GM12878 (cell line): ENCODE measurements around the gene TBL3. TPM values are rescaled to one million over a fixed set of nuclear protein-coding genes. Genes with fewer than 3 reads are reported as not detected.

ENCODE experiments used
- ATAC-seq: fragments of 200-7000 bp; cut with Tn5 transposase; 3 replicates; pipeline ENCODE4 v1.9.1; 2020; ENCODE audit warnings: mild to moderate bottlenecking, moderate library complexity
- BruUV-seq: library from RNA; stranded (reverse); fragments of 400-500 nt; replicated peaks from 2 replicates; lab custom pipeline; 2021; lab: Mats Ljungman, UMichigan
- CTCF ChIA-PET: fragments of 300-600 bp; sonication (Branson Sonifier 250); formaldehyde crosslinking; extraction: SDS; loops from one replicate; lab custom pipeline; 2021; ENCODE audit warnings: inconsistent platforms; lab: Yijun Ruan, JAX
- POLR2A ChIA-PET: fragments of 350-600 bp; formaldehyde crosslinking; extraction: SDS; loops from one replicate; lab custom pipeline; 2021; ENCODE audit warnings: inconsistent platforms; lab: Charles Lee
- RAD21 ChIA-PET: fragments of 300-600 bp; sonication (Branson Sonifier 250); formaldehyde crosslinking; loops from one replicate; lab custom pipeline; 2023; ENCODE audit warnings: antibody characterized with exemption; ENCODE audit not compliant: unreplicated experiment; lab: Charles Lee
- SMC1A ChIA-PET: fragments of 300-600 bp; sonication (Branson Sonifier 250); formaldehyde crosslinking; loops from one replicate; lab custom pipeline; 2023; ENCODE audit not compliant: unreplicated experiment, uncharacterized antibody; lab: Charles Lee
- DNase-seq: peaks from one replicate; pipeline ENCODE4 v3.0.0-alpha.2; 2011; ENCODE audit warnings: low read depth, low spot score
- FAIRE-seq: peaks from 3 replicates; lab custom pipeline; 2011; peaks lifted over from hg19 to GRCh38; lab: Jason Lieb, UNC
- H2AFZ ChIP-seq: 2 replicates; pipeline ENCODE4 v1.6.0; 2011; ENCODE audit warnings: low read depth, low read length, control low read depth; ENCODE audit not compliant: control insufficient read depth
- H3K27ac ChIP-seq: 2 replicates; pipeline ENCODE4 v1.5.1; 2011; ENCODE audit warnings: control low read depth; ENCODE audit not compliant: control insufficient read depth, insufficient read depth
- H3K27me3 ChIP-seq, 2 experiments: replicated peaks in 1 of 2; 2 replicates each; pipeline versions ENCODE4 v1.6.0 to v1.6.1; 2011; ENCODE audit warnings: low read length in 1 of 2; ENCODE audit not compliant: control insufficient read depth in 2 of 2, insufficient read depth in 2 of 2
- H3K36me3 ChIP-seq, 2 experiments: 2 replicates each; pipeline ENCODE4 v1.5.1; 2011; ENCODE audit warnings: low read length in 1 of 2; ENCODE audit not compliant: control insufficient read depth in 2 of 2, insufficient read depth in 2 of 2
- H3K4me1 ChIP-seq: 2 replicates; pipeline ENCODE4 v1.6.1; 2011; ENCODE audit warnings: mild to moderate bottlenecking, low read length, moderate library complexity, mixed read lengths; ENCODE audit not compliant: control insufficient read depth, insufficient read depth
- H3K4me2 ChIP-seq: 2 replicates; pipeline ENCODE4 v1.6.0; 2011; ENCODE audit warnings: control low read depth; ENCODE audit not compliant: control insufficient read depth, insufficient read depth
- H3K4me3 ChIP-seq: fragments of 200-600 bp; sonication (generic); 2 replicates; pipeline ENCODE4 v1.5.1; 2016
- H3K79me2 ChIP-seq: 2 replicates; pipeline ENCODE4 v1.6.0; 2011; ENCODE audit warnings: low read length; ENCODE audit not compliant: control insufficient read depth, insufficient read depth
- H3K9ac ChIP-seq: 2 replicates; pipeline ENCODE4 v1.8.0; 2011; ENCODE audit warnings: low read length, control low read depth, mixed read lengths; ENCODE audit not compliant: control insufficient read depth, insufficient read depth
- H3K9me3 ChIP-seq: replicated peaks from 3 replicates; pipeline ENCODE4 v1.5.1; 2011; ENCODE audit warnings: mild to moderate bottlenecking, low read length; ENCODE audit not compliant: control insufficient read depth, insufficient read depth
- H4K20me1 ChIP-seq: 2 replicates; pipeline ENCODE4 v1.6.0; 2011; ENCODE audit not compliant: control insufficient read depth, insufficient read depth
- MXI1 ChIP-seq: fragments of 150-350 bp; IDR thresholded peaks from 2 replicates; pipeline ENCODE4 v1.6.1; 2011; ENCODE audit warnings: low read depth, mild to moderate bottlenecking, inconsistent platforms, low read length, improper control_type of control experiment
- WGBS: methylation state at CpG from one replicate; pipeline ENCODE4 v1.1.6; 2016; ENCODE audit warnings: low lambda C conversion rate; ENCODE audit not compliant: insufficient replicate concordance, insufficient coverage; ENCODE audit errors: missing lambda C conversion rate; 5-methylcytosine and 5-hydroxymethylcytosine counted together
- in situ Hi-C: fragments of 300-500 bp; cut with MboI; formaldehyde crosslinking; loops from 9 replicates; pipeline ENCODE4 v1.14.3; 2018; ENCODE audit warnings: mixed read lengths
- intact Hi-C: fragments of 100-400 bp; cut with micrococcal nuclease; formaldehyde crosslinking; loops from one replicate; pipeline ENCODE4 v1.14.2; 2022; ENCODE audit not compliant: unreplicated experiment
- polyA plus RNA-seq, 11 experiments: library from polyadenylated mRNA; depleted of rRNA in 4 of 11; unstranded in 6 of 11; stranded (reverse) in 5 of 11; fragments of >200 nt; fragmentation: Nextera tagmentation in 4 of 11; fragmentation: Illumina TruSeq in 1 of 11; extraction: Ambion mirVana in 4 of 11; extraction: Trizol in 1 of 11; gene quantifications; 1 replicate in 1 of 11; 2 replicates in 10 of 11; pipeline versions ENCODE4 v1.2.1 to v1.2.3, GENCODE V29; 2011 to 2016; ENCODE audit warnings: inconsistent platforms in 2 of 11, missing spikeins in 2 of 11, low read depth in 1 of 11
- total RNA-seq, 4 experiments: library from RNA; depleted of rRNA in 3 of 4; stranded (reverse); fragments of >200 nt in 3 of 4; fragmentation: Illumina TruSeq in 1 of 4; extraction: Trizol in 1 of 4; gene quantifications; 2 replicates each; pipeline versions ENCODE4 v1.2.1 to v1.2.3, GENCODE V29; 2013 to 2021
- TF ChIP-seq, protein P1 (sequence below), 3 experiments: IDR thresholded peaks in 2 of 3; conservative IDR thresholded peaks in 1 of 3; 2 replicates each; pipeline ENCODE4 v1.5.1; 2011; ENCODE audit warnings: low read depth in 3 of 3, low read length in 3 of 3, mild to moderate bottlenecking in 3 of 3, control low read depth in 2 of 3, moderate library complexity in 2 of 3, inconsistent platforms in 1 of 3, mixed read lengths in 1 of 3; ENCODE audit not compliant: control insufficient read depth in 2 of 3, insufficient read depth in 1 of 3; ENCODE audit errors: extremely low read depth in 1 of 3

TBL3 gene
- total and polyA plus RNA-seq, 10 of the 15 experiments (the other 5 are each of a cell fraction or from before 2014, with no cell fraction given) = 1.2 to 101 (median 34.2) TPM

DNA sequence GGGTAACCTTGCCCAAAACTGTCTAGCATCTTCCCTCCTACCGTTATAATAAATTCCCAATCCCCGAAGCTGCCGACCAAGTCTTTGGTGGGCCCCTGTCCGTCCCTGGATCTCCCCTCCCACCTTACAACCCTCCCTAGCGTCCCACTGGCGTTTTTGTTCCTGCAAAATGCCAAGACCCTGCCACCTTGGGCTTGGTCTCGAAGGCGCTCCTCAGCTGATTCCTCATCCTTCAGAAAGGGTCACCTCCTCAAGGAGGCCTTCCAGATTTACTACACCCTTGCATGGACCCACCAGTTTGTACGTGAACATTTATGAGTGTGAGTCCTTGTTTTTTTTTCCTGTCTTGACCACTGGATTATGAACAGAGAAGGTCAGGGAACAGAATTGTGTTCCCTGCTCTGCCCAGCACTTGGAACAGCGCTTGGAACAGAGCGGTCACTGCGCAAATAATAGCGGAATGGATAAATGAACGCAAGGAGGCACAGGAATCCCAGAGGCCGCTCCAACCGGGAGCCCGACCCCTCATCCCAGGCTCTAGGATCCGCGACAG lies 11.2 kb downstream of the TBL3 start:
- Histone ChIP-seq H4K20me1 (no peaks in the 10 kb centered on the region), H3K4me2 (peak overlapping the region; percentile 87; the same call in 1 of the 2 replicates), H3K9ac (no peak overlapping the region), H3K79me2 (no peaks in the 10 kb centered on the region; the same call in none of the 2 replicates), H3K4me3 (no peak overlapping the region), H3K27me3 (0 out of 4 replicates have a peak, but pooled peaks cover 0 to 5% of the 10 kb centered on the region in 2 experiments), H2AFZ (no peak overlapping the region), H3K36me3 (peaks cover 5 to 9% of the 10 kb centered on the region in 2 experiments; a peak in 3 of 4 replicates), H3K27ac (no peak overlapping the region), H3K4me1 (peaks cover 28% of the 10 kb centered on the region), H3K9me3 (no peaks in the 10 kb centered on the region)
- FAIRE-seq (no peak), ATAC-seq (no peak)
- CTCF ChIA-PET = interaction anchor here (0.9 to 1.1 kb wide), 2 partner anchors 14 to 21 kb away, joined by 3 to 5 read pairs; no protein-coding TSS in a partner anchor
- intact Hi-C loops (no loop called here), in situ Hi-C loops (no loop called here)
- POLR2A ChIA-PET = interaction anchor here (3.0 to 4.7 kb wide), 3 partner anchors 8 to 18 kb away, joined by 18 to 25 read pairs (median 21); partner anchors contain the start of genes RPS2 and TBL3
- WGBS = 39% methylated on average over 19 of the region's 19 CpGs
- SMC1A ChIA-PET = interaction anchor here (1.3 kb wide), 1 partner anchor 21 kb away, joined by 4 read pairs; no protein-coding TSS in a partner anchor
- BruUV-seq = no TSS peak
- RAD21 ChIA-PET = interaction anchor here (0.9 to 2.1 kb wide), 3 partner anchors 13 to 157 kb away, joined by 3 to 6 read pairs (median 5); partner anchors contain the start of genes FAHD1 and HAGH
- TF ChIP-seq, protein P1, sequence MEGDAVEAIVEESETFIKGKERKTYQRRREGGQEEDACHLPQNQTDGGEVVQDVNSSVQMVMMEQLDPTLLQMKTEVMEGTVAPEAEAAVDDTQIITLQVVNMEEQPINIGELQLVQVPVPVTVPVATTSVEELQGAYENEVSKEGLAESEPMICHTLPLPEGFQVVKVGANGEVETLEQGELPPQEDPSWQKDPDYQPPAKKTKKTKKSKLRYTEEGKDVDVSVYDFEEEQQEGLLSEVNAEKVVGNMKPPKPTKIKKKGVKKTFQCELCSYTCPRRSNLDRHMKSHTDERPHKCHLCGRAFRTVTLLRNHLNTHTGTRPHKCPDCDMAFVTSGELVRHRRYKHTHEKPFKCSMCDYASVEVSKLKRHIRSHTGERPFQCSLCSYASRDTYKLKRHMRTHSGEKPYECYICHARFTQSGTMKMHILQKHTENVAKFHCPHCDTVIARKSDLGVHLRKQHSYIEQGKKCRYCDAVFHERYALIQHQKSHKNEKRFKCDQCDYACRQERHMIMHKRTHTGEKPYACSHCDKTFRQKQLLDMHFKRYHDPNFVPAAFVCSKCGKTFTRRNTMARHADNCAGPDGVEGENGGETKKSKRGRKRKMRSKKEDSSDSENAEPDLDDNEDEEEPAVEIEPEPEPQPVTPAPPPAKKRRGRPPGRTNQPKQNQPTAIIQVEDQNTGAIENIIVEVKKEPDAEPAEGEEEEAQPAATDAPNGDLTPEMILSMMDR (IDR thresholded peaks at IDR 0.05 in 2 of 3, conservative IDR thresholded peaks at IDR 0.05 in 1 of 3; ENCODE audit: control insufficient read depth in 2 of 3, extremely low read depth in 1 of 3, insufficient read depth in 1 of 3, low read depth in 3 of 3, low read length in 3 of 3) = peak in 1 of 3 experiments; percentile 11; a peak in 1 of 6 replicates
- TF ChIP-seq MXI1 = no peak
- TF ChIP-seq, all 136 proteins: peak for 1
- DNase-seq = no peak
